GM23248 (cell line): Measurements from ENCODE around the gene SMARCA2.

ENCODE experiments used
- EZH2 ChIP-seq: fragments of 200-600 bp; sonication (generic); IDR thresholded peaks from 2 replicates; pipeline ENCODE4 v1.6.1; 2018; ENCODE audit warnings: antibody characterized with exemption, mild to moderate bottlenecking; ENCODE audit not compliant: insufficient read depth, poor library complexity, severe bottlenecking
- EZH2phosphoT487 ChIP-seq: fragments of 200-600 bp; sonication (generic); IDR thresholded peaks from 2 replicates; pipeline ENCODE4 v1.6.1; 2018; ENCODE audit warnings: antibody characterized with exemption, moderate library complexity, mild to moderate bottlenecking, low read depth; ENCODE audit not compliant: insufficient read depth

- no peak for TF ChIP-seq EZH2
- TF ChIP-seq EZH2phosphoT487, result no peak
These were observed 183.9 kb downstream of the SMARCA2 start for GRCh38 chr9:2198956-2199635.
